Osteocyte (in vitro differentiated cells): ENCODE measurements around the gene ZNF106. TPM values are rescaled to one million over a fixed set of nuclear protein-coding genes. Genes with fewer than 3 reads are reported as not detected.

Source experiments
- DNase-seq: peaks from one replicate; pipeline ENCODE4 v3.0.0; 2021; ENCODE audit warnings: mixed read lengths; ENCODE audit not compliant: unreplicated experiment; ENCODE audit errors: extremely low spot score
- H3K27ac Mint-ChIP-seq: one replicate; pipeline ENCODE4 v1.8.0; 2021; ENCODE audit warnings: mild to moderate bottlenecking, mixed read lengths; ENCODE audit not compliant: unreplicated experiment
- H3K27me3 Mint-ChIP-seq: one replicate; pipeline ENCODE4 v1.8.0; 2021; ENCODE audit warnings: mixed read lengths; ENCODE audit not compliant: unreplicated experiment
- H3K36me3 Mint-ChIP-seq: one replicate; pipeline ENCODE4 v1.8.0; 2021; ENCODE audit warnings: mixed read lengths; ENCODE audit not compliant: unreplicated experiment
- H3K4me1 Mint-ChIP-seq: one replicate; pipeline ENCODE4 v1.8.0; 2021; ENCODE audit warnings: mixed read lengths; ENCODE audit not compliant: unreplicated experiment
- H3K4me3 Mint-ChIP-seq: one replicate; pipeline ENCODE4 v1.8.0; 2021; ENCODE audit warnings: mild to moderate bottlenecking, moderate library complexity, mixed read lengths; ENCODE audit not compliant: unreplicated experiment
- H3K9me3 Mint-ChIP-seq: one replicate; pipeline ENCODE4 v1.8.0; 2021; ENCODE audit warnings: mixed read lengths; ENCODE audit not compliant: unreplicated experiment
- CTCF ChIP-seq: fragments of 200-600 bp; sonication (generic); IDR thresholded peaks from 2 replicates; pipeline ENCODE4 v1.5.0; 2021; ENCODE audit warnings: antibody characterized with exemption, mild to moderate bottlenecking, moderate library complexity
- total RNA-seq: library from RNA; stranded (reverse); gene quantifications from 2 replicates; pipeline ENCODE4 v1.2.1, GENCODE V29; 2021

ZNF106 gene
- total RNA-seq, 1 donor from 2014 or later, result 59.7 TPM

DNA sequence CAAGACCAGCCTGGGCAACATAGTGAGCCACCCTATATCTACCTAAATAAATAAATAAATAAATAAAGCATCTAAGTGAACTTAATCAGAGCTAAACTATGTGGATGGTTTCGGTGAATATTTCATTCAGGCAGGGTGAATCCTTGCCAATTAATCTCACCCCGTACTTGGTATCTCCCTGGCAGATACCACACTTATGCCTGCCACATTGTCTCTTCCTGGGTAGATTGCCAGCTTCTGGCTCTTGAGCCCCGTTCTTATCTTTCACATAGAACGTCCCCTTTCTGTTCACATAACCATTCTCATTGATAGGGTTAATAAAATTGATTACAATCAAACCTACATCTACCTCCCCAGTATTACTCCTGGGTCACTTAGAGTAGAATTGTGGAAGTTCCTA is 11.5 kb upstream of the ZNF106 start:
- no peak for TF ChIP-seq CTCF
- DNase-seq, result no peak
- H3K4me3 Mint-ChIP-seq, result no peak overlapping the region
- H3K36me3 Mint-ChIP-seq, result peaks cover 3% of the 10 kb centered on the region
- no peak overlapping the region for H3K27ac Mint-ChIP-seq
- no peaks in the 10 kb centered on the region for H3K27me3 Mint-ChIP-seq
- no peaks in the 10 kb centered on the region for H3K9me3 Mint-ChIP-seq
- peaks cover 47% of the 10 kb centered on the region for H3K4me1 Mint-ChIP-seq

DNA sequence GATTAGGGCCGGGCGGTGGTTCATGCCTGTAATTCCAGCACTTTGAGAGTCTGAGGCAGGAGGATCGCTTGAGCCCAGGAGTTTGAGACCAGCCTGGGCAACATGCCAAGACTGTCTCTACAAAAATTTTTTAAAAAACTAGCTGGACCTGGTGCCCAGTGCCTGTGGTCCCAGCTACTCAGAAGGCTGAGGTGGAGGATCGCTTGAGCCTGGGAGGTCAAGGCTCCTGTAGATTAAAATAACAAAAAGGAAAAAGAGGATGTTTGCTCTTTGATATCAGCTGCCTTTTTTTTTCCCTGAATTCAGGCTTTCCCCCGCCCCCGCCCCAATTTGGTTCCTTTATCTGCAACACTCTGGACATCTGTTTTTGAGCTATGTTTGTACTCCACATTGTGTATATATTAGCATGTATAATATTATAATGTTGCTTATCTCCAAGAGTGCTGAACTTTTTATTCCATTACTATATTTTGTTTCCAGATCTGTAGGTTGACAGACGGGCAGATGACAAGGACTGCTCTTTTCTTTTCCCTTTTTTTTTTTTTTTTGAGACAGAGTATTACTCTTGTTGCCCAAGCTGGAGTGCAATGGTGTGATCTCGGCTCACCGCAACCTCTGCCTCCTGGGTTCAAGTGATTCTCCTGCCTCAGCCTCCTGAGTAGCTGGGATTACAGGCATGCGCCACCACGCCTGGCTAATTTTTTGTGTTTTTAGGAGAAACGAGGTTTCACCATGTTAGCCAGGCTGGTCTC is 9.1 kb upstream of the ZNF106 start:
- Mint-ChIP-seq H3K4me1 (peaks cover 61% of the 10 kb centered on the region), H3K9me3 (no peaks in the 10 kb centered on the region), H3K27me3 (no peaks in the 10 kb centered on the region), H3K4me3 (no peak overlapping the region), H3K36me3 (peaks cover 3% of the 10 kb centered on the region), H3K27ac (peak overlapping the region; percentile 81)
- DNase-seq, result peak; percentile 64
- no peak for TF ChIP-seq CTCF

DNA sequence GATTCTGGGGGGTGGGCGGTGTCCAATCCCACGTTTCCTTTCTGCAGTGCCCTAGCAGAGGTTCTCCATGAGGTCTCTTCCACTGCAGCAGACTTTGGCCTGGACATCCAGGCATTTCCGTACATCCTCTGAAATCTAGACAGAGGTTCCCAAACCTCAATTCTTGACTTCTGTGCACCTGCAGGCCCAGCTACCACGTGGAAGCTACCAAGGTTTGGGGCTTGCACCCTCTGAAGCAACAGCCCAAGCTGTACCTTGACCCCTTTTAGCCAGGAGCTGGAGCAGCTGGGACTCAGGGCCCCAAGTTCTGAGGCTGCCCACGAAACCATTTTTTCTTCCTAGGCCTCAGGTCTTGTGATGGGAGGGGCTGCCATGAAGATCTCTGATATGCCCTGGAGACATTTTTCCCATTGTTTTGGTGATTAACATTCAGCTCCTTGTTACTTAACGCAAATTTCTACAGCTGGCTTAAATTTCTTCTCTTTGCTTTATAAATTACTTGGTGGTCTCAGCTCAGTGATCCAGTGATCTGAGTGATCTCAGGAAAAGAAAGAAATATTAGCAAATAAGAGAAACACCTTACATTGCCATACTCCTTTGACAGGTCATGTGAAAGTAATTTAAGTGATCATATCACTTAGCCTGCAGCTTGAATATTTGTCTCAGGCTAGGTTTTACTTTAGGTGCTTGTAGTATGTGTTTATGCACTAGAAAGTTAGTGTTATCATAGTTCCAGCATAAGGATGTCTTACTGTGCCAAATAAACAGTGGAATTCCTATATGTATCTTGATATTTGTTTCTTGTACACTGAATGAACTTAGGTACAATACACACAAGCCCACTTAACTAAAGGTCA is 7.5 kb upstream of the ZNF106 start:
- Mint-ChIP-seq H3K36me3 (peaks cover 3% of the 10 kb centered on the region), H3K27me3 (no peaks in the 10 kb centered on the region), H3K4me1 (peaks cover 69% of the 10 kb centered on the region), H3K4me3 (peak overlapping the region; percentile 40), H3K27ac (peak overlapping the region; percentile 85), H3K9me3 (no peaks in the 10 kb centered on the region)
- DNase-seq, result no peak
- no peak for TF ChIP-seq CTCF

DNA sequence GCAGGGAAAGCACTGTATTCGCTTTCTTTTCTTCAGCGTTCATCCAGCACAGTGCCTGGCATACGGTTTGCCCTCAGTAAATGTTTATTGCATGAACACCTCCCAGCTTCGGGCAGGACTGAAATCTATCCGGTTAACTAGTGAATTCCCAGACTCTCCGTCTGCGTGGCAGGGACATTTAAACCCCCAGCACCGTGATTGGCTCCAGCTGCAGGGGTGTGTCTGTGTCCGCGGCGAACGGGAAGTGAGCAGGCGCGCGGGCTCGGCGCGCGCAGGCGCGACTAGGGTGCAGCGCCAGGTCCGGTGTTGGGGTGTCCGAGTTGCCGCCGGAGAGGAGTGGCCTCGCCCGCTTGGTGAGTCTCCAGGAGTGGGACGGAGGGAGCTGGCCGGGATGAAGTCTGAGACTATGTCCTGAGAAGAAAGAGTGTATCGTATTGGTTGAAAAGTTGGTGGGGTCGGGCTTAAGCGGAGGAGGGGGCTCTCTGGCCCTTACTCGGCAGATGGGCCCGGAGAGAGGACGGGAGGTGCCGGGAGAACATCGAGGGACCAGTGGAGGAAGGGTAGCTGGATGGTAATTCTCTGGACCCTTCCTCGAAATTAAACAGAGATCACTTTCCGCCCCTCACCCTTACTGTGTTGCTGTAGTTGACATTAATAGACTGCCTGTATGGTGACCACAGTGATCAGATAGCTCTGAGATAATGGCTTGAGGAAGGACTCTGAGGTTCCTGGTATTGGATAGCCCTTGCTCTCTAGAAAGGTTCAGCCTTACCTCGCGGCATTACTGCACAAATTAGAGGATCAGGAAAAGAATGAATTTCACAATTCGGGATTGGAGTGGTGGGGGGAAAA is 4.6 kb upstream of the ZNF106 start, which contains the start of gene SNAP23:
TSS of gene SNAP23 (plus strand) at position 274 of the 852 bp plus-strand sequence. CDS start 16,213 bp downstream, outside the sequence.
- Mint-ChIP-seq H3K4me1 (peaks cover 68% of the 10 kb centered on the region), H3K27me3 (no peaks in the 10 kb centered on the region), H3K27ac (peak within 1 kb of the TSS; percentile 99), H3K9me3 (no peaks in the 10 kb centered on the region), H3K36me3 (peaks cover 3% of the 10 kb centered on the region), H3K4me3 (peak within 1 kb of the TSS; percentile 100)
- TF ChIP-seq CTCF, result no peak
- peak; percentile 98 for DNase-seq
